ENCODE measurements around the gene PRKACB.
A peak's percentile ranks its signal among the peaks of the same experiment; 100 is the strongest.
"Not testable (repeated sequence)": the region's sequence is repeated elsewhere in the genome, so short reads cannot be mapped to it uniquely, and the experiment has no call there.

PRKACB gene

GRCh38 chr1:84143796-84144565, at the start of gene PRKACB:
Gene PRKACB (plus strand): TSS chr1:84144271. CDS start chr1:84144362, 91 bp downstream.
- peak; percentile 19 for DNase-seq (ENCODE audit: low spot score)

DNA sequence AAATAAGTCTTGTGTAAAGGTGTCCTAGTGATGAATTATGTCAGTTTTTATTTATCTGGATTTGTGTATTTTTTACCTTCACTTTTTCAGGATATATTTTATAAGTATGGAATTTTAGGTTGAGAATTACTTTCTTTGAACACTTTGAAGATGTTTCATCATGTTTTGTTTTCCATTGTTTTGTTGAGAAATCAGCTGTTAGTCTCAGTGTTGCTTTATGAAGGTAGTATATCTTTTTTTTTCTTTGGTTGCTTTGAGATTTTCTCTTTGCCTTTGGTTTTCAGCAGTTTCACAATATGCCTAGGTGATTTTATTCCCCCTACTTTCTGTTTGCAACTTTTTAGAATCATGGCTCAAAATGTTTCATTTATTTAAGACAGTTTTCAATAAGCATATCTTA, 48.8 kb upstream of the PRKACB start:
- DNase-seq (ENCODE audit: low spot score): no peak

- DNase-seq (ENCODE audit: low spot score): no peak
These were observed 47.9 kb upstream of the PRKACB start for GRCh38 chr1:84096176-84096575.

DNA sequence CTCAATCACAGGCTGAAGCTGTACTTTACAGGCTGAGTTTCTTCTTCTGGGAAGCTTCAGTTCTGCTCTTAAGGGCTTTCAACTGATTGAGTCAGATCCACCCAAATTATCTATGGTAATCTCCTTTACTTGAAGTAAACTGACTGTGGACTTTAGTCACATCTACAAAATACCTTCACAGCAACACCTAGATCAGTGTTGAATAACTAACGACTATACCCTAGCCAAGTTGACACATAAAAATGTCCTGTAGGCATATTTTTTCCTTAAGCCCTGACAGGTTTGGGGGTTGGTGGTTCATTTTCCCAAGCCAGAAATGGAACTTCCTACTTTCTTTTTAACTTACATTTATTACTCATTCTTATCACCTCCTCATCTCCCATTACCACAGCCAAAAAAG, 42.9 kb upstream of the PRKACB start:
- DNase-seq (ENCODE audit: low spot score): no peak

GRCh38 chr1:84103197-84103992, 40.7 kb upstream of the PRKACB start:
- DNase-seq (ENCODE audit: low spot score): no peak

GRCh38 chr1:84107538-84107937, 36.5 kb upstream of the PRKACB start:
- not testable (repeated sequence) for DNase-seq (ENCODE audit: low spot score)

DNA sequence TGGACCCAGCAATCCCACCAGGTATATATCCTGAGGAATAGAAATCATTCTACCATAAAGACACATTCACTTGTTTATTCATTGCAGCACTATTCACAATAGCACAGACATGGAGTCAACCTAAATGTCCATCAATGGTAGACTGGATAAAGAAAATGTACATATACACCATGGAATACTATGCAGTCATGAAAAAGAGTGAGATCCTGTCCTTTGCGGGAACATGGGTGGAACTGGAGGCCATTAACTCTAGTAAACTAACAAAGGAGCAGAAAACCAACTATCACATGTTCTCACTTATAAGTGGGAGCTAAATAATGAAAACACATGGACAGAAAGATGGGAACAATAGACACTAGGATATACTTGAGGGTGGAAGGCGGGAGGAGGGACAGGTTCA, 36.1 kb upstream of the PRKACB start:
- no peak for DNase-seq (ENCODE audit: low spot score)

DNA sequence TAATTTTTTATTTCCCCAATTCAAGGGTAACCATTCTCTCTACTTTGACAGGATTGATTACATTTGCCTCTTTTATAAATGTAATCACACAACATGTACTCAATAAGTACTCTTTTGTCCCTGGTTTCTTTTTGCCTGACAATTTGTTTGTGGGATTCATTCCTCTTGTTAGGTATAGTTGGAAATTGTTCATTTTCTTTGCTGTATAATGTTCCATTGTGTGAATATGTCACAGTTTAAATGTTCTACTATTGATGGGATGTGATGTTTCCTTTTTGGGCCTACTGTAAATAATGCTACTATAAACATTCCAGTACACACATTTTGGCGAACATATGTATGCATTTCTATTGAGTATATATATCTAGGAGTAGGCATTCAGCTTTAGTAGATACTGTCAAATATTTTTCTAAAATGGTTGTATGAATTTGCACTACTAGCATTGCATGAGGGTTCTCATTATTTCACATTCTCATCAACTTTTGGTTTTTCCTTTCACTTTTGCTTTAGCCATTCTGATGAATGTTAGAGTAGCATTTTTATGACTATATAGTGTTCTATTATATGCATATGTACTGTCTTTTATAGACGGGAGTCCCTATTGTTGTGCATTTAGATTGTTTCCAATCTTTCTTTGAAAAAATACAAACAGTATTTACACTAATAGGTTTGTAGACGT, 35.0 kb upstream of the PRKACB start:
- DNase-seq (ENCODE audit: low spot score): no peak

DNA sequence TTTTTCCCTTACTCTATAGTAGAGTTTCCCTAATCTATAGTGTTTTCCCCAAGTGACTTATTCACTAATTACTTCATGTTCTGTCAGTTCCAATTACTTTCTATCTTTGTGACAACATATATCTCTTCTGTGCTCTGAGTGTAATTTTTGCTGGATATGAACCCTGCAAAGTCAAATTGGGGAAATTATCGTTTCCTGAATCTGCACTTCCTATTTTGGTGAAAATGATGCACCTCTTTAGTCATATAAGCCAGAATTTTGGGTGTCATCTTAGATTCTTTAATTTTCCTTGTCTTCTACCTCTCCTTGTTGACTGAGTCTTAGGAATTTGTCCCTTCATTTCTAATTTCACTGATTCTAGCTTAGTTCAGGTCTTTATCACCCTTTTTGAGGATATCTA, 33.4 kb upstream of the PRKACB start:
- no peak for DNase-seq (ENCODE audit: low spot score)

- no peak for DNase-seq (ENCODE audit: low spot score)
These were observed 27.5 kb upstream of the PRKACB start for GRCh38 chr1:84116558-84116957.

DNA sequence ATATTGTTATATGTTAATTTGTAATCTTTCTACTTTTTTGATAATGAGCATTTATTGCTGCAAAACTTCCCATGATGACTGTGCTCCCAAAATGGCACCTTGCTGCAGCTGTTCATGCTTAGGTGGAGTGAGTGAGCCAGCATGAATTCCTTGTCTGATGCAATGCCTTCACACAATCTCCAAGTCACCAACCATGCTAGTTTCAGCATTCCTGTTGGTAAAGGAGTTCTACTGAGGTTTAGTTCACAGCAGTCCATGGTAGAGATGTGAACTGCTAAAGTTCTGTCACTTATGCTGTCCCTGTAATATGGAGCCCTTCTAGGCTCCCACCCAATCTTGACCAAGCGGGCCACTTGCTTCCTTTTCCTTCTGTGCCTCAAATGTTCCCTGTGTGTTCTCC, 26.2 kb upstream of the PRKACB start:
- no peak for DNase-seq (ENCODE audit: low spot score)

DNA sequence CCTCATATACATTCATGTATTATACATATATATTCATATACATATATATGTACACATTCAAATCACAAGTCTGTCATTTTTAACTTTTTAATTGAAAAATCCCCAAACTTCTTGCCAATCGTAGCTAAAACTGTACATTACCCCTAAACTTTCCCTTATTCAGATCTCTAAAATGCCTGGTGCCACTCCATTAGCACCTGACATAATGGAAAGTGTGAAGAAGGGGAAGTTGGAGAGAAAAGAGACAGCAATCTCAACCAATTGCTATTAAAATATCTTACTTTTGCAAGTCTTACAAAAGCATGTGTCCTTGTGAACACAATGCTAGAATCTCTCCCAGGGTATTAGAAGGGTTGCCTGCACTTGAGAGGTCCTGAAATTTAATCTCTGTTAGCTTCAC, 22.7 kb upstream of the PRKACB start:
- DNase-seq (ENCODE audit: low spot score): no peak

GRCh38 chr1:84122780-84123382, 21.2 kb upstream of the PRKACB start:
- no peak for DNase-seq (ENCODE audit: low spot score)

- DNase-seq (ENCODE audit: low spot score): no peak
These were observed 10.6 kb upstream of the PRKACB start for GRCh38 chr1:84133479-84133878.

DNA sequence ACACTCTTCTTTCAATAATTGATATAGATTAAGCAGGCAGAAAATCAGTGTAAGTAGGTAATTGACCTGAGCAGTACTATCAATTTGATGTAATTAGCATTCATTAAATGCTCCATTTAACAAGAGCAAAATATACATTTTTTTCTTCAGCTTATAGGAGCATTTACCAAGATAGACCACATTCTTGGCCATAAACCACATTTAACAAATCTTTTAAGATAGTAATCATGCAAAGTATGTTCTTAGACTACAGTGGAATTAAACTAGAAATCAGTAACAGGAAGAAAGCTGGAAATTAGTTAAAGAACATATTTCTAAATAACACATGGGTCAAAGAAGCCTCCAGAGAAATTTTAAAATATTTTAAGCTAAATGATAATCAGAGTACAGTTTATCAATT, 8.7 kb upstream of the PRKACB start:
- no peak for DNase-seq (ENCODE audit: low spot score)

DNA sequence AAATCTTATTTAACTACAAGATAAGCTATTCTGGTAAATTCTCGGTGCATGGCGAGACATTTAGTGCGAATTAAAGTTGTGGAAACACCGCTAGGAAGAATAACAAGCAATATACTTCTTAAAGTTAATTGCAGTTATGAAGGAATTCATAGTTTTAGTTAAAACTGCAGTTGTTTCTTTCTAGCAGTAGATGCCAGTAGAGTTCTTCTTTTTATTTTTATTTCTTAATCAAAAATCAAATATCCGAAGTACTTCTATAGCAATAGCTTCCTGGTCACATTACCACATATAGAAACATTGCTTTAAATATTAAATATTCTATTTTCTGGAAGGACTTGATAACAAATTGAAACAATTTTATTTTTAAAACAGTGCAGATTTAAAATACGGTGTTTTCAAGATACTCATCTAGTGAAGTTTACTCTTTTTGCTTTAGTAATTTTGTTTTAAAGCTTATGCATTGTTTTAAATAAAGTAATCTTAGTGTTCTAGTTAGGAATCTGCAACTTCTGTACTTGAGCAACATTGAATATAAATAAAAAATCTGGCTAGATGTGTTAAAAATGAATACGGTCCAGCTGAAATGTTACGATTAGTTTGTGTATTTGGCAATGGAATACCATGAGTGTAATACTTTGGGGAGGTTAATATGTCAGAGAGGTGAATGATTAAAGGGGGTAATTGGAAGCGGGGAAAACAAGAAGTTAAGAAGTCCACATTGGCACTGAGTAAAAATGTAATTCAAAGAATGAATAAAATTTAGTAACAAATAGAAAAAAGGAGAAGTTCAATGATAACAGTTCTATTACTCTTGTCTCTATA, 2.7 kb upstream of the PRKACB start:
- peak; percentile 4 for DNase-seq (ENCODE audit: low spot score)

DNA sequence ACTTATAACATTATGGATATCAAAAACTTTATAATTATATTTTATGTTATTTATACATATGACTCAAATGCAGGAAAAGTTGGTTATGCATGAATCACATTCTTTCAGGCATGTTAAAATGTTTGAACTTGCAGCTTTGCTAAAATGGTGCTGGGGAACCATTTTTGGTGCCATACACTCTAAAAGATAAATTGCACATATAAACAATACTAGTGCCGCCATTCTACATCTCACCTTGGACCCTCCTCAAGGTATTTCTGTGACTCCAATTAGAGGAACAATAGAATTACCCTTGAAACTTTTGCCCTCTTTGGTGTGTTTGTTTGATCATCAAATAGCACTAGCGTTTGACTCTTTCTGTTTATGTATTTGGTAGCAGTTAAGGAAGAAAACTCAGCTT, 997 bp downstream of the PRKACB start:
- no peak for DNase-seq (ENCODE audit: low spot score)

DNA sequence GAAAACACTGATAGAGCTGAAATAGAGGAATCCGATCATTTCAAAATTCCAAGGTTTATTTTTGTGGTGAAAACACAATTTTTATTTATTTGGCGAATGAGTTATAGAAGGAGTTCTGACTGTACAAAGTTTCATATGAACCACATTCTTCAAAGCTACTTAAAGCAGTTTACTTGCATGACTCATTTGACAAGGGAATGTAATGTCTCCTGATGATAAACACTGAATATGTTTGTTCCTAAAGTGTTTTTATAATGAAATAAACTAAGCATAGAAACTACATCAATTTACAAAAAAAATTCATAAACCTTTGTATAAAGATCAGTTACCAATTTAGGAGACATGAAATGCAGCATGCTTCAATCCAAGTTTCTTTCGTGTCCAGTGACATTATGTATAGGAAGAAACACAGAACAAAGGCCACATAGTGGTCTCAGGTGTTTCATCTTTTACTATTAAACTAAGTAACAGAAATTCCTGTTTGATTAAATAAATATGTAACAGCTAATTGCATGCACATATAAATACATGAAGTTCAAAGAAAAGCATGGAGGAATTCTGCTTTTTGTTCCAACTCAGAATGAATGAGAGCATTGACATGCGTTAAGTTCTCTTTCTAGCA, 2.5 kb downstream of the PRKACB start:
- DNase-seq (ENCODE audit: low spot score): no peak

DNA sequence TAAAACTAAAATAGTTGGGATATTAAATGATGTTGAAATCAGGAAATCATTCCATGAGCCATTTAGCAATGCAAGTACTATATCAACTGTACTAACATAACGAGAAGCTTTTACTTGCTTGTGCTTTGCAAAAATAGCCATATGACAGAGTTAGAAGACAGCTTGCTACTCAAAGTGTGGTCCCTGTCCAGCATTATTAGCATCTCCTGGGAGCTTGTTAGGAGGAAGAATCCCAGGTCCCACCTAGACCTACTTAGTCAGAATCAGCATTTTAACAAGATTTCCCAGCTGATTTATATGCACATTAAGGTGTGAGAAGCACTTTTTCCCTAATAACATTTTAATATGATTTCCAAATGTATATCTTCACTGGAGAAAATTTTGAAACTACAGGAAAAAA, 4.7 kb downstream of the PRKACB start:
- no peak for DNase-seq (ENCODE audit: low spot score)

GRCh38 chr1:84152649-84153056, 8.6 kb downstream of the PRKACB start:
- DNase-seq (ENCODE audit: low spot score): no peak

- DNase-seq (ENCODE audit: low spot score): no peak
These were observed 11.4 kb downstream of the PRKACB start for GRCh38 chr1:84155517-84155916.
